ENCODE measurements around the gene SPINT3.

DNA sequence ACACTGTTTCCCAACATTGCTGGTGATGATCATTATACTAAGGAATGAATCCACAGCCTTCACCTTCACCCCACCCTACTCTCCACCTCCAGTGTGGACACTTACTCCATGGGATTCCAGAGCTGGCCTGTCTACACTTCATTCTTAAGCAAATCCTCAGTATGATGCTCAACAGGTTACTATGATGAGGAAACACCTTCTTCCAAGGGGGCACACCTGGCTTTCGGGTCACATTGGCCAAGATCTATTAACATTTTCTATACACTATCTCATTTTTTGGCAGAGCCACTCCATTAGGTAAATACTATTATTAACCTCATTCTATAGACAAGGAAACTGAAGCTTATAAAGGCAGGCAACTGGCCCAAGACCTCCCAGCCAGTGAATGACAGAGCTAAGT lies 39.8 kb upstream of the SPINT3 start:
- TF ChIP-seq POLR2A (IDR thresholded peaks at IDR 0.05): no peak
- TF ChIP-seq CTCF (IDR thresholded peaks at IDR 0.05): no peak

Measured in body of pancreas (tissue), 4 donors.